H1 (cell line): ENCODE results near the gene ARID1B. TPM values are rescaled to one million over a fixed set of nuclear protein-coding genes. Genes with fewer than 3 reads are reported as not detected.

Experiments used
- CTCF ChIA-PET: fragments of 300-600 bp; sonication (Branson Sonifier 250); formaldehyde crosslinking; loops from one replicate; lab custom pipeline; 2021; ENCODE audit not compliant: partially characterized antibody; lab: Charles Lee
- POLR2A ChIA-PET: fragments of 300-600 bp; sonication (Branson Sonifier 250); formaldehyde crosslinking; loops from one replicate; lab custom pipeline; 2021; ENCODE audit warnings: inconsistent platforms; ENCODE audit not compliant: partially characterized antibody; lab: Charles Lee
- DNase-seq, 2 experiments: peaks; one replicate each; pipeline versions ENCODE4 v3.0.0 to v3.0.0-alpha.2; 2010 to 2022; ENCODE audit warnings: low spot score in 2 of 2, low read depth in 1 of 2, mixed read lengths in 1 of 2
- FAIRE-seq: peaks from 2 replicates; lab custom pipeline; 2011; peaks lifted over from hg19 to GRCh38; lab: Jason Lieb, UNC
- H2AFZ ChIP-seq: 2 replicates; pipeline ENCODE4 v1.8.1; 2012; ENCODE audit warnings: low read length, inconsistent platforms
- H2AK5ac ChIP-seq: 2 replicates; pipeline ENCODE4 v1.6.1; 2013; ENCODE audit warnings: low read depth, low read length
- H2BK120ac ChIP-seq: replicated peaks from 2 replicates; pipeline ENCODE3; 2013; ENCODE audit warnings: low read depth, low read length, inconsistent platforms
- H2BK12ac ChIP-seq: 2 replicates; pipeline ENCODE4 v1.6.1; 2013; ENCODE audit warnings: low read depth, low read length
- H2BK15ac ChIP-seq: 2 replicates; pipeline ENCODE4 v1.6.1; 2013; ENCODE audit warnings: low read length
- H2BK20ac ChIP-seq: 2 replicates; pipeline ENCODE4 v1.6.1; 2013; ENCODE audit warnings: low read length
- H2BK5ac ChIP-seq: 2 replicates; pipeline ENCODE4 v1.6.1; 2013; ENCODE audit warnings: low read depth, low read length
- H3K14ac ChIP-seq: 2 replicates; pipeline ENCODE4 v1.6.1; 2013; ENCODE audit warnings: inconsistent platforms; ENCODE audit not compliant: insufficient read length
- H3K18ac ChIP-seq: 2 replicates; pipeline ENCODE4 v1.6.1; 2013; ENCODE audit warnings: low read length; ENCODE audit errors: extremely low read depth
- H3K23ac ChIP-seq: 2 replicates; pipeline ENCODE4 v1.6.1; 2013; ENCODE audit warnings: inconsistent platforms; ENCODE audit not compliant: insufficient read length
- H3K23me2 ChIP-seq: 2 replicates; pipeline ENCODE4 v1.6.1; 2013; ENCODE audit warnings: low read depth, low read length
- H3K27ac ChIP-seq: 2 replicates; pipeline ENCODE4 v1.6.1; 2011; ENCODE audit warnings: low read depth, low read length, inconsistent platforms
- H3K27me3 ChIP-seq, 4 experiments: replicated peaks in 1 of 4; 1 replicate in 1 of 4; 2 replicates in 3 of 4; pipeline versions ENCODE4 v1.6.1 to v1.8.1; 2011 to 2013; ENCODE audit warnings: low read length in 3 of 4, mild to moderate bottlenecking in 3 of 4, inconsistent platforms in 2 of 4, mixed read lengths in 2 of 4, moderate library complexity in 1 of 4; ENCODE audit not compliant: control insufficient read depth in 3 of 4, insufficient read depth in 3 of 4; ENCODE audit errors: extremely low read depth in 1 of 4
- H3K36me3 ChIP-seq, 4 experiments: 2 replicates each; pipeline versions ENCODE4 v1.6.1 to v1.8.1; 2011 to 2013; ENCODE audit warnings: mild to moderate bottlenecking in 4 of 4, low read length in 3 of 4, moderate library complexity in 2 of 4, control low read depth in 1 of 4, inconsistent platforms in 1 of 4; ENCODE audit not compliant: insufficient read depth in 4 of 4, control insufficient read depth in 2 of 4
- H3K4ac ChIP-seq: replicated peaks from 2 replicates; pipeline ENCODE3; 2013; ENCODE audit warnings: low read length, low read depth, mixed read lengths, inconsistent platforms; ENCODE audit not compliant: insufficient read length
- H3K4me1 ChIP-seq, 4 experiments: replicated peaks in 1 of 4; 1 replicate in 1 of 4; 2 replicates in 3 of 4; pipeline versions ENCODE4 v1.6.1 to v1.8.1; 2011 to 2013; ENCODE audit warnings: low read length in 3 of 4, inconsistent platforms in 2 of 4, mixed read lengths in 1 of 4; ENCODE audit not compliant: insufficient read depth in 4 of 4, control insufficient read depth in 3 of 4
- H3K4me2 ChIP-seq, 2 experiments: 2 replicates each; pipeline versions ENCODE4 v1.6.1 to v1.8.1; 2011 to 2013; ENCODE audit warnings: low read depth in 2 of 2, low read length in 2 of 2, control low read depth in 1 of 2, inconsistent platforms in 1 of 2, mild to moderate bottlenecking in 1 of 2; ENCODE audit not compliant: insufficient read depth in 1 of 2
- H3K4me3 ChIP-seq, 4 experiments: fragments of 200-600, 300-600 bp in 1 of 4; sonication (generic), shearing (Covaris generic), sonication (Bioruptor Twin) in 1 of 4; 2 replicates each; pipeline versions ENCODE4 v1.5.1 to v1.8.1; 2011 to 2016; ENCODE audit warnings: low read length in 4 of 4, low read depth in 3 of 4, control low read depth in 2 of 4, inconsistent platforms in 2 of 4, mild to moderate bottlenecking in 2 of 4, mixed read lengths in 1 of 4, moderate library complexity in 1 of 4; ENCODE audit not compliant: insufficient read depth in 2 of 4; ENCODE audit errors: extremely low read depth in 1 of 4
- H3K56ac ChIP-seq: replicated peaks from 2 replicates; pipeline ENCODE3; 2013; ENCODE audit warnings: low read depth, mild to moderate bottlenecking, mixed read lengths, low read length, inconsistent platforms; ENCODE audit not compliant: insufficient read length
- H3K79me1 ChIP-seq: 2 replicates; pipeline ENCODE4 v1.6.1; 2013; ENCODE audit warnings: low read depth, low read length, control low read depth
- H3K79me2 ChIP-seq, 2 experiments: 2 replicates each; pipeline versions ENCODE4 v1.6.1 to v1.8.1; 2012 to 2013; ENCODE audit warnings: low read length in 2 of 2, mild to moderate bottlenecking in 2 of 2, inconsistent platforms in 1 of 2; ENCODE audit not compliant: insufficient read depth in 2 of 2, control insufficient read depth in 1 of 2
- H3K9ac ChIP-seq, 4 experiments: replicated peaks in 1 of 4; 1 replicate in 1 of 4; 2 replicates in 3 of 4; pipeline versions ENCODE4 v1.6.1 to v1.8.1; 2011 to 2013; ENCODE audit warnings: low read depth in 3 of 4, low read length in 3 of 4, control low read depth in 2 of 4, mild to moderate bottlenecking in 2 of 4, moderate library complexity in 2 of 4, inconsistent platforms in 1 of 4; ENCODE audit errors: extremely low read depth in 1 of 4
- H3K9me3 ChIP-seq, 2 experiments: 2 replicates each; pipeline versions ENCODE4 v1.6.1 to v1.8.1; 2012 to 2013; ENCODE audit warnings: mild to moderate bottlenecking in 2 of 2, moderate library complexity in 2 of 2, control low read depth in 1 of 2, inconsistent platforms in 1 of 2, low read depth in 1 of 2, low read length in 1 of 2, mixed read lengths in 1 of 2; ENCODE audit not compliant: insufficient read depth in 2 of 2
- H4K20me1 ChIP-seq, 2 experiments: replicated peaks in 1 of 2; 2 replicates each; pipeline versions ENCODE3 to v1.8.1; 2011 to 2013; ENCODE audit warnings: inconsistent platforms in 2 of 2, low read length in 2 of 2, mild to moderate bottlenecking in 1 of 2; ENCODE audit not compliant: insufficient read depth in 2 of 2, control insufficient read depth in 1 of 2
- H4K5ac ChIP-seq: 2 replicates; pipeline ENCODE4 v1.6.1; 2013; ENCODE audit warnings: low read length, low read depth, mixed read lengths, inconsistent platforms; ENCODE audit not compliant: insufficient read length
- H4K8ac ChIP-seq: 2 replicates; pipeline ENCODE4 v1.8.0; 2013; ENCODE audit warnings: mild to moderate bottlenecking, moderate library complexity, low read length, inconsistent platforms; ENCODE audit not compliant: insufficient read depth; ENCODE audit errors: extremely low read depth
- H4K91ac ChIP-seq: replicated peaks from 2 replicates; pipeline ENCODE3; 2013; ENCODE audit warnings: low read length, mixed read lengths, inconsistent platforms; ENCODE audit not compliant: insufficient read length
- CHD1 ChIP-seq: IDR thresholded peaks from 2 replicates; pipeline ENCODE4 v1.6.1; 2012; ENCODE audit warnings: low read depth, low read length, improper control_type of control experiment
- EZH2 ChIP-seq: fragments of 200-600 bp; sonication (generic); IDR thresholded peaks from 2 replicates; pipeline ENCODE4 v1.7.1; 2012; ENCODE audit warnings: low read depth, mild to moderate bottlenecking, moderate library complexity, low read length, inconsistent platforms; ENCODE audit not compliant: severe bottlenecking
- JUN ChIP-seq: IDR thresholded peaks from 2 replicates; pipeline ENCODE4 v1.6.1; 2011; ENCODE audit warnings: low read depth, mild to moderate bottlenecking, improper control_type of control experiment, low read length
- MAFK ChIP-seq: IDR thresholded peaks from 2 replicates; pipeline ENCODE4 v1.6.1; 2012; ENCODE audit warnings: low read depth, mild to moderate bottlenecking, improper control_type of control experiment, low read length
- POLR2AphosphoS5 ChIP-seq: IDR thresholded peaks from 2 replicates; pipeline ENCODE4 v1.6.1; 2011; ENCODE audit warnings: low read depth, low read length
- POU5F1 ChIP-seq: IDR thresholded peaks from 2 replicates; pipeline ENCODE4 v1.6.1; 2011; ENCODE audit warnings: low read depth, mild to moderate bottlenecking, low read length, moderate library complexity
- SIRT6 ChIP-seq: IDR thresholded peaks from one replicate; pipeline ENCODE4 v1.7.1; 2012; ENCODE audit warnings: low read length, inconsistent platforms
- TCF12 ChIP-seq: IDR thresholded peaks from 2 replicates; pipeline ENCODE4 v1.6.1; 2011; ENCODE audit warnings: low read depth, mild to moderate bottlenecking, low read length
- TEAD4 ChIP-seq: IDR thresholded peaks from 2 replicates; pipeline ENCODE4 v1.6.1; 2012; ENCODE audit warnings: low read depth, low read length, inconsistent platforms, mixed read lengths
- ZNF274 ChIP-seq: IDR thresholded peaks from 2 replicates; pipeline ENCODE4 v1.7.0; 2012; ENCODE audit warnings: low read length, borderline replicate concordance; ENCODE audit errors: extremely low read depth
- whole genome bisulfite sequencing, 2 experiments: shearing (Covaris generic) in 1 of 2; methylation state at CpG; one replicate each; pipeline versions ENCODE4 v1.1.6 to v1.1.7; 2013 to 2015; ENCODE audit warnings: low lambda C conversion rate in 2 of 2, mixed read lengths in 2 of 2, inconsistent platforms in 1 of 2, low coverage in 1 of 2, missing lambda C conversion rate in 1 of 2; ENCODE audit not compliant: insufficient replicate concordance in 2 of 2, insufficient coverage in 1 of 2, insufficient read length in 1 of 2; ENCODE audit errors: extremely low coverage in 1 of 2, missing lambda C conversion rate in 1 of 2; 5-methylcytosine and 5-hydroxymethylcytosine counted together
- polyA plus RNA-seq, 7 experiments: library from polyadenylated mRNA; depleted of rRNA in 3 of 7; stranded (reverse) in 5 of 7; unstranded in 2 of 7; fragments of >200 nt in 5 of 7; fragments of 200-250 nt in 2 of 7; gene quantifications; 1 replicate in 5 of 7; 2 replicates in 1 of 7; 4 replicates in 1 of 7; pipeline versions ENCODE4 v1.2.1 to v1.2.3, GENCODE V29; 2011 to 2013; ENCODE audit warnings: missing spikeins in 2 of 7, mixed read lengths in 2 of 7
- total RNA-seq: library from RNA; stranded (reverse); fragmentation: NEBNext Ultra II Directional; extraction: Animal tissue kit (Norgen Biotek cat#: 25700); gene quantifications from 2 replicates; pipeline ENCODE4 v1.2.1, GENCODE V29; 2021

ARID1B gene
- total and polyA plus RNA-seq, 2 of the 8 experiments (the other 6 are each of a cell fraction or from before 2014, with no cell fraction given): 24.3 to 70.3 TPM

GRCh38 chr6:157125531-157125930 lies 348.4 kb downstream of the ARID1B start:
- H2AK5ac ChIP-seq: no peak overlapping the region
- no peaks in the 10 kb centered on the region; a peak in 1 of 8 replicates for H3K36me3 ChIP-seq
- H4K5ac ChIP-seq: no peak overlapping the region
- FAIRE-seq: no peak
- H2BK120ac ChIP-seq: no peak overlapping the region
- no peak overlapping the region for H2BK5ac ChIP-seq
- no peak overlapping the region for H3K23ac ChIP-seq
- H2AFZ ChIP-seq: no peak overlapping the region
- no peak overlapping the region for H3K14ac ChIP-seq
- no peaks in the 10 kb centered on the region for H3K9me3 ChIP-seq
- H3K27me3 ChIP-seq: no peaks in the 10 kb centered on the region
- no peak overlapping the region for H3K9ac ChIP-seq
- ChIA-PET CTCF (interaction anchor here (0.7 to 2.0 kb wide), 5 partner anchors 12 to 59 kb away, joined by 3 to 7 read pairs (median 3); no protein-coding TSS in a partner anchor), POLR2A (interaction anchor here (1.3 kb wide), 1 partner anchor 35 kb away, joined by 6 read pairs; no protein-coding TSS in a partner anchor)
- H4K91ac ChIP-seq: no peak overlapping the region
- H3K4ac ChIP-seq: no peak overlapping the region
- no peak overlapping the region for H2BK12ac ChIP-seq
- no peaks in the 10 kb centered on the region for H3K79me2 ChIP-seq
- H2BK20ac ChIP-seq: no peak overlapping the region
- no peak overlapping the region for H3K27ac ChIP-seq
- no peak overlapping the region for H2BK15ac ChIP-seq
- H3K4me2 ChIP-seq: no peak overlapping the region
- no peak for TF ChIP-seq TCF12
- no peak for TF ChIP-seq JUN
- no peak for TF ChIP-seq MAFK
- no peak for TF ChIP-seq CHD1
- no peak for TF ChIP-seq POLR2AphosphoS5
- TF ChIP-seq EZH2: no peak
- TF ChIP-seq SIRT6: no peak
- TF ChIP-seq ZNF274: no peak
- no peak for TF ChIP-seq TEAD4
- no peak for TF ChIP-seq POU5F1
- H3K4me1 ChIP-seq: peaks cover 0 to 4% (median 1%) of the 10 kb centered on the region in 4 experiments; a peak in 2 of 7 replicates
- no peaks in the 10 kb centered on the region for H3K23me2 ChIP-seq
- H3K18ac ChIP-seq: no peak overlapping the region
- H3K79me1 ChIP-seq: no peaks in the 10 kb centered on the region
- WGBS, 2 experiments: 91% methylated on average over 7 of the region's 7 CpGs; no CpG with 5 or more reads in 1 of the 2 experiments
- no peak overlapping the region for H4K8ac ChIP-seq
- peaks cover 0 to 1% of the 10 kb centered on the region in 2 experiments for H4K20me1 ChIP-seq
- H3K4me3 ChIP-seq: no peak overlapping the region
- DNase-seq: no peak
- H3K56ac ChIP-seq: no peak overlapping the region
